Measurements from ENCODE around the gene KCTD10. TPM values are rescaled to one million over a fixed set of nuclear protein-coding genes. Genes with fewer than 3 reads are reported as not detected.
"Not testable (repeated sequence)": the region's sequence is repeated elsewhere in the genome, so short reads cannot be mapped to it uniquely, and the experiment has no call there.

KCTD10 gene
- total RNA-seq, 1 experiment from 2014 or later: 29.4 TPM

DNA sequence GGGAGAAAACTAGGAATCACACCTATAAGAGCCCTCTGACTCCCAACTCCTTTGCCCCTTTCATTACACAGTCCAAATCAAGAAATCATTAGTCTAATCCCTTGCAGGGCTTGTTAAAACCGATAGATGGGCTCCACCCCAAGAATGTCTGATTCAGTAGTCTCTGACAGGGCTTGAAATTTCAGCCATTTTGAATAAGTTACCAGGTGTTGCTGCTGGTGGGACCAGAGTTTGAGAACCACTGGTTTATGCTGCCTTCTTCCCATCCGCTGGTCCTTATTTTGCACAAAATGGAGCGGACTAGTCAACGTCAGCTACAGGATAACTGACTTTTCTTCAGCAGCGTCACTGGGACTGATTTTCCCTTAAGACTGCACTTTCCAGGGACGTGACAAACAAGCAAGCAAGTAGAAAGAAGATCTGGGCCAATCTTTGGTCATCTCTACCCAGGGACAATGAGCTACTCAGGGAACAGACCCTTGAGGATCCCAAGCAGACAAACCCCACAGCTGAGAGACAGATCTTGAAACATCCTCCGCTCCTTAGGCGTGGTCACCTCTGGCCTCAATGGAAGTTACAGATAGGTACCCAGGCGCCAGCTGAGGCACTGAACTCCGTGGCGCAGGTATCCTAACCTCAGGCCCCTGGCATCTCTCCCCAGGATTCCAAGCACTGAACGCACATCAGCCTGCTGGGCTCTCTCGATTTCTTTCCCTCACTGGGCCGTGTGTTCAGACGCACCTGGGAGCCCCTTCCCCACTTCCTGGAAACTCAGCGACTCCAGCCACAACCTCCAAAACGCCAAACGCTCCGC, 900 bp downstream of the KCTD10 start:
- no peaks in the 10 kb centered on the region for H3K27me3 ChIP-seq (ENCODE audit: low read length)
- H3K36me3 ChIP-seq (ENCODE audit: insufficient read depth, low read length): no peaks in the 10 kb centered on the region
- H3K4me1 ChIP-seq (ENCODE audit: low read length): peaks cover 32% of the 10 kb centered on the region
- peak overlapping the region; percentile 96 for H3K4me2 ChIP-seq (ENCODE audit: low read depth, low read length, poor library complexity, severe bottlenecking)
- peak overlapping the region; percentile 96 for H3K4me3 ChIP-seq (ENCODE audit: low read length)
- H4K20me1 ChIP-seq (ENCODE audit: insufficient read depth, low read depth, low read length): peaks cover 13% of the 10 kb centered on the region; the same call in 1 of the 2 replicates
- peaks cover 86% of the 10 kb centered on the region for H3K79me2 ChIP-seq (ENCODE audit: low read length)
- no peaks in the 10 kb centered on the region for H3K9me3 ChIP-seq (ENCODE audit: low read length)
- peak overlapping the region; percentile 91 for H3K9ac ChIP-seq (ENCODE audit: low read length)
- no peak for DNase-seq
- H2AFZ ChIP-seq (ENCODE audit: low read length): peak overlapping the region; percentile 95; the same call in 1 of the 2 replicates
- H3K9me2 ChIP-seq (replicated peaks; ENCODE audit: insufficient read depth, low read length): no peaks in the 10 kb centered on the region
- H3K27ac ChIP-seq (ENCODE audit: low read length): no peak overlapping the region

GRCh38 chr12:109475121-109475520, 2.0 kb downstream of the KCTD10 start:
- Histone ChIP-seq H3K27me3 (ENCODE audit: low read length) (no peaks in the 10 kb centered on the region), H3K9ac (ENCODE audit: low read length) (no peak overlapping the region; the same call in 1 of the 2 replicates)
- DNase-seq: no peak

DNA sequence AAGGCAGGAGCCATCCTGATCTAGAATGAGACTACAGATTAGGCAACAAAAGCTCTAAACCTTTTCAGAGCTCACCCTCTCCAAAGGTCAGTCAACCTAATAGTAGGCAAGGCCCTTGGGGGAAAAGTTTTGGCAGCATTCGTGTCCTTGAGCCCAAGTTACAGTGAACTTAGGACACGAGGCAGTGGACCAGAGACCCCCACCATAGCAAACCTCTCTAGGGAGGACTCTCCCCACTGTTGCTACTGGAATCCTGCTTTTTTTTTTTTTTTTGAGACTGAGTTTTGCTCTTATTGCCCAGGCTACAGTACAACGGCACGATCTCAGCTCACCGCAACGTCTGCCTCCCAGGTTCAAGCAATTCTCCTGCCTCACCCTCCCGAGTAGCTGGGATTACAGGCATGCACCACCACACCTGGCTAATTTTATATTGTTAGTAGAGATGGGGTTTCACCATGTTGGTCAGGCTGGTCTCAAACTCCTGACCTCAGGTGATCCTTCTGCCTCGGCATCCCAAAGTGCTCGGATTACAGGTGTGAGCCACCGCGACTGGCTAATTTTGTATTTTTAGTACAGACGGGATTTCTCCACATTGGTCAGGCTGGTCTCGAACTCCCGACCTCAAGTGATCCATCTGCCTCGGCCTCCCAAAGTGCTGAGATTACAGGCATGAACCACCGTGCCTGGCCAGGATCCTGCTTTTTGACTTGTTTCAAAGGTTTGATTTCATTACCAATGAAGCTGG, 3.4 kb downstream of the KCTD10 start:
- peaks cover 97% of the 10 kb centered on the region for H3K79me2 ChIP-seq (ENCODE audit: low read length)
- H3K4me1 ChIP-seq (ENCODE audit: low read length): peaks cover 21% of the 10 kb centered on the region
- H2AFZ ChIP-seq (ENCODE audit: low read length); H3K36me3 ChIP-seq (ENCODE audit: insufficient read depth, low read length); H3K27me3 ChIP-seq (ENCODE audit: low read length); H3K9me3 ChIP-seq (ENCODE audit: low read length); H3K9ac ChIP-seq (ENCODE audit: low read length); H3K27ac ChIP-seq (ENCODE audit: low read length); H3K4me2 ChIP-seq (ENCODE audit: low read depth, low read length, poor library complexity, severe bottlenecking); DNase-seq; H3K4me3 ChIP-seq (ENCODE audit: low read length); H3K9me2 ChIP-seq (replicated peaks; ENCODE audit: insufficient read depth, low read length): not testable (repeated sequence)
- peaks cover 19% of the 10 kb centered on the region; the same call in 1 of the 2 replicates for H4K20me1 ChIP-seq (ENCODE audit: insufficient read depth, low read depth, low read length)

More at GRCh38 chr12:109475121-109475520, 2.0 kb downstream of the KCTD10 start:
- H3K9me2 ChIP-seq (replicated peaks; ENCODE audit: insufficient read depth, low read length): no peaks in the 10 kb centered on the region
- H3K4me1 ChIP-seq (ENCODE audit: low read length): peaks cover 32% of the 10 kb centered on the region
- no peak overlapping the region for H3K4me3 ChIP-seq (ENCODE audit: low read length)
- H3K79me2 ChIP-seq (ENCODE audit: low read length): peaks cover 97% of the 10 kb centered on the region
- H3K9me3 ChIP-seq (ENCODE audit: low read length): no peaks in the 10 kb centered on the region
- H4K20me1 ChIP-seq (ENCODE audit: insufficient read depth, low read depth, low read length): peaks cover 17% of the 10 kb centered on the region; the same call in 1 of the 2 replicates
- H3K4me2 ChIP-seq (ENCODE audit: low read depth, low read length, poor library complexity, severe bottlenecking): peak overlapping the region; percentile 96
- no peak overlapping the region for H2AFZ ChIP-seq (ENCODE audit: low read length)
- no peaks in the 10 kb centered on the region for H3K36me3 ChIP-seq (ENCODE audit: insufficient read depth, low read length)
- H3K27ac ChIP-seq (ENCODE audit: low read length): no peak overlapping the region

DNA sequence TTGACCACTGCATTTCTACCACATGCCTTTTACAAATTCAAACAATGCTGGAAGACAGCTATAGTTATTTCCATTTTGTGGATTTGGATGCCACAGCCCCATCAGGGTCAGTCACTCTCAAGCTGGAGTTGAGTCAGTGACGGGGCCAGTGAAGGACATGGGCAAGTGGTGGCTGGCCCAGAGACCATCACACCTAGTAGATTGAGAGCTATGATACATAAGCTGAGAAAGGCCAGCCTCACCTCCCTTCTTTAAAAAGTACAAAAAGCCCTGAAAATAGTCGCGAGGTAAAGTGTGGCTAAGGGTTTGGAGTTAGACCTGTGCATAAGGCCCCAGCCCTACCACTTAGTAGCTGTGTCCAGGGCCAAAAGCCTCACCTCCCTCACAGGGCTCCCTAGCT, 4.1 kb downstream of the KCTD10 start:
- H3K79me2 ChIP-seq (ENCODE audit: low read length): peaks cover 94% of the 10 kb centered on the region

DNA sequence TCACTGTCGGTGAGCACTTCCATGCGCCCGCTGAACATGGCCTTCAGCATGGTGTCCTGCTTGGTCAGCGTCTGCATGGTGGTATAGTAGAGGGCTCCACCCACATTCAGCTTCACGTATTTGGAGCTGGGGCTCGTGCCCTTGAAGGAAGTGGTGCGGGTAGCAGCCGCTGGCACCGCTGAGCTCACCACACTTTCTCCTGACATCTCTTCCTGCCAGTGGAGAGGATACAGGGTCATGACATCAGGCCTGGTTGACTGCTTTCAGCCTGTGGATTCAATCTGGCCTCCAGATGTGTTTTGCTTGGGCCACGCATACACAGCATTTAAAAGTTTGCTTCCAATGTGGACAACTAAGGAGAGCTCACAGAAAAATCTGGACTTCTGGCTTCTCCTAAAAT, 7.6 kb downstream of the KCTD10 start:
- no peaks in the 10 kb centered on the region for H3K9me3 ChIP-seq (ENCODE audit: low read length)
- no peaks in the 10 kb centered on the region for H3K9me2 ChIP-seq (replicated peaks; ENCODE audit: insufficient read depth, low read length)
- H3K27ac ChIP-seq (ENCODE audit: low read length): no peak overlapping the region
- no peak for DNase-seq
- no peaks in the 10 kb centered on the region for H3K27me3 ChIP-seq (ENCODE audit: low read length)
- no peak overlapping the region for H2AFZ ChIP-seq (ENCODE audit: low read length)
- H3K4me3 ChIP-seq (ENCODE audit: low read length): no peak overlapping the region
- H3K4me1 ChIP-seq (ENCODE audit: low read length): no peaks in the 10 kb centered on the region
- peaks cover 95% of the 10 kb centered on the region for H3K79me2 ChIP-seq (ENCODE audit: low read length)
- H4K20me1 ChIP-seq (ENCODE audit: insufficient read depth, low read depth, low read length): peaks cover 18% of the 10 kb centered on the region; the same call in 1 of the 2 replicates
- no peak overlapping the region for H3K9ac ChIP-seq (ENCODE audit: low read length)
- H3K36me3 ChIP-seq (ENCODE audit: insufficient read depth, low read length): no peaks in the 10 kb centered on the region
- H3K4me2 ChIP-seq (ENCODE audit: low read depth, low read length, poor library complexity, severe bottlenecking): no peak overlapping the region

More for the DNA sequence above, 4.1 kb downstream of the KCTD10 start:
- no peaks in the 10 kb centered on the region for H3K9me3 ChIP-seq (ENCODE audit: low read length)
- H4K20me1 ChIP-seq (ENCODE audit: insufficient read depth, low read depth, low read length): peaks cover 19% of the 10 kb centered on the region; the same call in 1 of the 2 replicates
- no peaks in the 10 kb centered on the region for H3K36me3 ChIP-seq (ENCODE audit: insufficient read depth, low read length)
- H3K4me3 ChIP-seq (ENCODE audit: low read length): no peak overlapping the region
- no peak overlapping the region for H2AFZ ChIP-seq (ENCODE audit: low read length)
- H3K4me1 ChIP-seq (ENCODE audit: low read length): peaks cover 15% of the 10 kb centered on the region
- H3K4me2 ChIP-seq (ENCODE audit: low read depth, low read length, poor library complexity, severe bottlenecking): no peak overlapping the region
- H3K9ac ChIP-seq (ENCODE audit: low read length): no peak overlapping the region
- no peak overlapping the region for H3K27ac ChIP-seq (ENCODE audit: low read length)
- no peaks in the 10 kb centered on the region for H3K9me2 ChIP-seq (replicated peaks; ENCODE audit: insufficient read depth, low read length)
- H3K27me3 ChIP-seq (ENCODE audit: low read length): no peaks in the 10 kb centered on the region
- no peak for DNase-seq

DNA sequence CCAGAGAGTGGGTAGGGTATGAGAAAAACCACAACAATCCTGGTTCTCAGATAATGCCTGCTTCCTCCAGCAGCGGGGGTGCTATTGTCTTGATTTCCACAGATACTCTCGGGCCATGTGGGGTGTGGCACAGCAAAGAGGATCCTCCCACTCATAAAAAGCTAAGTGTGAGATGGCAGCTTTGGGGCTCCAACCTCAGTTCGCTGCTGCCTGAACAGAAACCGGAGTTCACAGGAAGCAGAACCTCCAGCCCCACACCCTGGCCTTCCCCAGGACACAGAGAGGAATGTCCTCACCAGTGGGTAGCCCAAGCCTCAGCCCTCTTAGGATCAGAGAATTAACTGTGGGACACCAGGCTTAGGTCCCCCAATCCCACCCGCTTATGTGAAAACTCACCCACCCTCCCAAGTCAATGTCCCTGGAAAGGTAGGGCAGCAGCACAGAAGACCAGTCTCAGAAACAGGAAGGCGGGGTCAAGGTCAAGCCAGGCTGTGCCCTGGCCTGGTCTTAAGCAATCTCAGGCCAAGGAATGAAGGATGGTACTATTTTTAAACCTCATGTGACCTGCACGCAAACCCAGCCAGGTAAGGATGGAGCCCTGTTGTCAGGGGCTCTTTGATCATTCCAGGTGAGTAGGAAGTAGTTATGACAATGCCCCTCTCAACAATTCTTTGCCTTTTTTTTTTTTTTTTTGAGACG, 9.0 kb downstream of the KCTD10 start:
- Histone ChIP-seq H3K36me3 (ENCODE audit: insufficient read depth, low read length) (no peaks in the 10 kb centered on the region), H4K20me1 (ENCODE audit: insufficient read depth, low read depth, low read length) (peaks cover 15% of the 10 kb centered on the region; the same call in 1 of the 2 replicates), H3K9me2 (replicated peaks; ENCODE audit: insufficient read depth, low read length) (no peaks in the 10 kb centered on the region), H3K79me2 (ENCODE audit: low read length) (peaks cover 95% of the 10 kb centered on the region), H3K9ac (ENCODE audit: low read length) (no peak overlapping the region), H3K4me1 (ENCODE audit: low read length) (no peaks in the 10 kb centered on the region), H2AFZ (ENCODE audit: low read length) (no peak overlapping the region), H3K4me2 (ENCODE audit: low read depth, low read length, poor library complexity, severe bottlenecking) (no peak overlapping the region), H3K27me3 (ENCODE audit: low read length) (no peaks in the 10 kb centered on the region), H3K9me3 (ENCODE audit: low read length) (no peaks in the 10 kb centered on the region), H3K27ac (ENCODE audit: low read length) (no peak overlapping the region), H3K4me3 (ENCODE audit: low read length) (no peak overlapping the region)
- DNase-seq: no peak

- Histone ChIP-seq H3K9ac (ENCODE audit: low read length) (no peak overlapping the region), H2AFZ (ENCODE audit: low read length) (no peak overlapping the region), H3K36me3 (ENCODE audit: insufficient read depth, low read length) (no peaks in the 10 kb centered on the region), H3K27ac (ENCODE audit: low read length) (no peak overlapping the region), H3K4me1 (ENCODE audit: low read length) (peaks cover 2% of the 10 kb centered on the region), H4K20me1 (ENCODE audit: insufficient read depth, low read depth, low read length) (peaks cover 12% of the 10 kb centered on the region; the same call in 1 of the 2 replicates), H3K9me2 (replicated peaks; ENCODE audit: insufficient read depth, low read length) (no peaks in the 10 kb centered on the region), H3K9me3 (ENCODE audit: low read length) (no peaks in the 10 kb centered on the region), H3K79me2 (ENCODE audit: low read length) (peaks cover 96% of the 10 kb centered on the region), H3K4me2 (ENCODE audit: low read depth, low read length, poor library complexity, severe bottlenecking) (no peak overlapping the region), H3K4me3 (ENCODE audit: low read length) (no peak overlapping the region), H3K27me3 (ENCODE audit: low read length) (no peaks in the 10 kb centered on the region)
- DNase-seq: no peak
Observed at GRCh38 chr12:109466821-109467220, 10.3 kb downstream of the KCTD10 start.

Measured in Karpas-422 (cell line).